NCI-H774 (cell line): Measurements from ENCODE around the gene TCF7L1.

ENCODE experiments used
- DNase-seq: peaks from one replicate; lab custom pipeline; 2025; lab: John Stamatoyannopoulos, UW

TCF7L1 gene

DNA sequence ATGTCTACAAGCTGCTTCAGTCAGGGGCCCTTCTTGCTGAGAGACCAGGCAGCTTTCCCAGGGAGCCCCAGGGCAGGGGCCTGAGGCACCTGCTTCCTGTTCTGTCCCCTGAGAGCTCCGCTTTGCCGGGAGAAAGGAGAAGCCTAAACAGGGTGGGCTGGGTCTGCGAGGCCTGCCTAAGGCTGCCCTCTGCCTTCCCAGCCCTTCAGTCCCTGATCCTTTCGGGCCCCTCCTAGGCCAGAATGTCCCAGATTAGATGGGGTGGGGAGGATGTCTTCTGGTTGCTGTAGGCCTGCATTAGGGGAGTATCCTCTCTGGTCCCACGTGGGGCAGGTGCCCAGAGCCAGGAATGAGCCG is 122.2 kb downstream of the TCF7L1 start:
- no peak for DNase-seq

DNA sequence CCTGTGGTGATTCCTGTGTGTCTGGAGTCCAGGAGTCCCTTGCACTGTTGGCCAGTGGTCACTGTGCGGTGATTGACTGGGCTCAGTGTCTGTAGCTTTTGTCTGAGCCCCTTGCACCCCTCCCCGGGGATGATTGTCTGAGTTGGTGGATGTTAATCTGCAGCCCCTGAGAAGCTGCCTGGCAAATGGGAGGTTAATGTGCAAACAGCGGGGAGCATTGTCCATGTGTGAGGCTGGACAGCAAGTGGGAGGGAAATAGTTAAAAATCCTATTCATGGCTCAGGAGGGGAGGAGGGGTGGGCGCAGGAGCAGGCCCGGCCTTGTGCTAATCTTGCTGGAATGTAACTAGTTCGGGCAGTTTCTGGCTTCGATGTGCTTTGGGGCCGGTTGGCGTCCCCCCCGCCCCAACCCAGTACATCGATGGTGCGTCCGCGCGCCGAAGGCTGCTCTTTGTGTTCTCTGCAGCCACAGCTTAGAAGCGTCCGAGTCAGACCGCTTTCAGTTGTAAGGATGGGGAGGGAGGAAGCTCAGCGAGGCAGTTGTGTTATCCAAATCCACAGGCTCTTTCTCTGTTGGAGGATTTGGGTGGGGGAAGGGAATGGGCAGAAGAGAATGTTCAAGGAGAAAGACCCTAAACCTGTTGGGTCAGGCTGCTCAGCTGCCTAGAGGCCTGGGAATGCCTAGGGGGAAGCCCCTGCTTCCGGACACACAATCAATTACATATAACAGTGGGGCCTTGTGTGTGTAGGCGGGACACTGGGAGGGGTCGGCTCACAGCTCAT is 122.8 kb downstream of the TCF7L1 start:
- DNase-seq: no peak

- no peak for DNase-seq
Observed at GRCh38 chr2:85257359-85257969, 124.3 kb downstream of the TCF7L1 start.

DNA sequence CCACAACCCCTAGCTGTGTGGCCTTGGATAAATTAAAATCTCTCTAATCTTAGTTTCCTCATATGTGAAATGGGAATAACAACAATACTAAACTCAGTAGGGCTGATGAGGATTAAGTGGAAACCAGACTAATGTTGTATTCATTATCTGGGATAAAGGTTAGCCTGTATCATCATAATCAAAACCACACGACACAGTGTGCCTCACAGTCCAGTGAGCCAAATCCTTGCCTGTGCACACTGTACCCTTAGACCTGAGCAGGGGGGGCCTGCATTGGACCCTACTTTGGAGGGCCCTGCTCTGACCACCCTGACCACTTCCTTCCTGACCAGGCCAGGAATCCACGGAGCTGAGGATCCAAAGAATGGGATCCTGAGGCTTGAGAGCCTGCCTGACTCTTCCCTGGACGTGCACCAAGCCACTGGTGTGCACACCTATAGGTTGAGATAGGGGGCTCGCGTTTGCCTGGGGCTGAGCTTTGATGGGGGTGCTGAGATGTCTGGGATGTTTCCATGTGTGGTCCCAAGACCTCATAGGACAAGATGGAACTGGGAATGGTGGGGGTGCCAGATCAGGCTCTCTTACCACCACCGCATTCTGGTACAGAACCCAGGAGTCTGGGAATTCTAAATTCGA is 124.9 kb downstream of the TCF7L1 start:
- no peak for DNase-seq

GRCh38 chr2:85259101-85259590 is 126.0 kb downstream of the TCF7L1 start:
- no peak for DNase-seq

- no peak for DNase-seq
Observed at GRCh38 chr2:85259879-85260278, 126.7 kb downstream of the TCF7L1 start.

- DNase-seq: no peak
Observed at GRCh38 chr2:85263591-85263990, 130.4 kb downstream of the TCF7L1 start.

- no peak for DNase-seq
Observed at GRCh38 chr2:85264471-85264870, 131.3 kb downstream of the TCF7L1 start.

GRCh38 chr2:85265304-85265703 is 132.1 kb downstream of the TCF7L1 start:
- no peak for DNase-seq

DNA sequence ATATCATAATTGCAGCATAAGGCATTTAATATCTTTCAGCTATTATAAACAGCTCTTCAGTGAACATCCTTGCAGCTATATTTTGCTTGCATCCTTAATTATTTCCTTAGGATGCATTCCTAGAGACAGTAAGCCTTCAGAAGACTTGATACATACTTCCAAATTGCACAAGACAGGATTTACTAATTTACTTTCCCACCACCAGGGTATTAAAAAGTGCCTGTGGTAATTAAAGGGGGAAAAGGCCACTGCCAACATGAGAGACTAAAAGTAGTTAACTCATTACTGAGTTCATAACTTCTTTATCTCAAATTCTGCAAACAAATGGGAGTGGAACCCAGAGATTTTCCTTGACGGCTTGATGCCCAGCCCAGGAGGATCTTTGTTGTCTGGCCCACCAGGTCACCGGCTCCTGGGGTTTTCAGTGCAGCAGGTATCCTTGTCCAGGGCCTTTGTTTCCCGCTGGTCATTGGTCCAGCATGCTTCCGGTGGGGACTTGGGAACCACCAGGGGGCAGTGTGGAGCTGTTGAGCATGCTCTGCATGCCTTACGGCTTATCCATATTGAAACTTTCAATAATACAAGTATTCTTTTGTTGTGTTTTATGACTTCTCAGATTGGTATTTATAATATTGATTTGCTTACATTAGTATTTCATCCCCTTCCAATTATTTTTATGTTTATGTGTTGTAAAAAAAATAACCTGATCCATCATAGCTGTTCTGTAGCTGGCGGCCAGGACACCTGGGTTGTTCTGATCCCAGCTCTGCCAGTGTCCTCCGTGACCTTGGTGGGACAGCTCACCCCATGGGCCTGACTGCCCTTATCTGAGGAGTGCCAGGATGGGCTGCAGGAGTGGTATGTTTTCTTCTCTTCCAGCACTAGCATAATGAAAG is 133.2 kb downstream of the TCF7L1 start:
- DNase-seq: no peak

- no peak for DNase-seq
Observed at GRCh38 chr2:85269959-85270358, 136.8 kb downstream of the TCF7L1 start.

GRCh38 chr2:85272357-85272756 is 139.2 kb downstream of the TCF7L1 start:
- no peak for DNase-seq

DNA sequence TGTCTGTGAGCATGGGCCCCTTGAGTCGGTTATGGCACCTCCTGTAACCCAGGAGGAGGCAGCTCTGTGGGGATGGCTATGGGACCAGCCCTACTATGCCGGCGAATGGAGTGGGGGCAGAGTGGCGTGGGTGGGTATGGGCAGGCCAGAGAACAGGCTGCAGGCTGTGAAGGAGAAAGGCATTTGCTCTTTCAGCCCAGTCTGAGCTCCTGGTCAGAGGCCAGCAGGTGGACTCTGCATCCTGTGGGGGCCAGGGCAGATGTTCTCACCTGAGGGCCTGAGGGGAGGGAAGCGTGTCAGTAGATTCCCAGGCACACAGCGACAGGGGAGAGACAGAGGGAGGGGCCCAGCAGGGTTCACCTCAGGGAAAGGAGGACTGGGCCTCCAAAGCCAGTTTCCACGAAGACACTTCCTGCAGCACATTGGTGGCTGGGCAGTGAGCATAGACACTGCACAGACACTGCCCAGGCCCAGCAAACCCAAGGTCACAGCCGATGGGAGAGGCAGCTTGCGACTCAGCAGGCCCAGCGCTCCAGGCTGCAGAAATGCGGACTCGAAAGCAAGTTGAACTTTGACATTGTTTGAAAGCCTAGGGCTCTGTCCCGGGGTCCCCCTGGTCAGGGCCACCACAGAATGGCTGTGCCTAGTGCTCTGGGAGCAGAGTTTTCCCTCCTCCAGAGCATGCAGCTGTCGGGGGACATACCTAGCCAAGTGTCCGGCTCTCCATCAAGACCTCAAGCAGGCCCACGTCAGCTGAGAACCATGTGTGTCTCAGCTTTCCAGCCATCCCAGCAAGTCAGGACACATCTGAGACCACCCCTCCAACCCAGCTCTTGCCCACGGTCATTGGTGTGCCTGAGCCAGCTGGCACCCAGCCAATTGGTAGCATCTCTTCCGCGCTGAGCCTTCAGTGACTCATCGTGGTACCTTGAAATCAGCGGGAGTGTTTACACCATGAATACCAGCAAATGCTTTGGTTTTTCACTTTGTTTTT is 140.8 kb downstream of the TCF7L1 start:
- no peak for DNase-seq

DNA sequence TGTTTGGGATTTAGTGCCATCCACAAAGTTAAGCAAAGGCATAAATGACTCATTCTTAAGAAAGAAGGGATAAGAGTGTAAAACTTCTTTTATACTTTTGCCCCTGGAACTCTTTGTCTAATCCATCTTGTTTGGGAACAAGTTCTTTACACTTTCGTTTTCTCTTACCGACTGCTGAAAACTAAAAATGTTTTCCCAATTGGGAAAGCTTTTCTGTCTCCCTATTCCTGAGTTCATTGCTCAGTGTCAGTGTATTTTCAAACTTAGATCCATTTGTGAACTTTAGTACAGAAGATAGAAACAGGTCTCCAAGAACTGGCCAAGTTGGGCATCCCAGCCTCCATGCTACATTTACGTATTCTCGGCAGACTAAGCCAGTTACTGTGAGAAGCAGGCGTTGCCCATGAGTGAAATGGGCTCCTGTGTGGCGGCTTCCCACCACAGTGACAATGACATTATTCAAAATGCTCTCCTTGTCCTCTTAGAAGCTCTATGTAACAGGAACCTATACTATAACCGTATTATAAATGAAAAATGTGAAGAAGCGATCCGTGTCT is 142.9 kb downstream of the TCF7L1 start:
- no peak for DNase-seq

GRCh38 chr2:85276571-85277118 is 143.5 kb downstream of the TCF7L1 start:
- no peak for DNase-seq

DNA sequence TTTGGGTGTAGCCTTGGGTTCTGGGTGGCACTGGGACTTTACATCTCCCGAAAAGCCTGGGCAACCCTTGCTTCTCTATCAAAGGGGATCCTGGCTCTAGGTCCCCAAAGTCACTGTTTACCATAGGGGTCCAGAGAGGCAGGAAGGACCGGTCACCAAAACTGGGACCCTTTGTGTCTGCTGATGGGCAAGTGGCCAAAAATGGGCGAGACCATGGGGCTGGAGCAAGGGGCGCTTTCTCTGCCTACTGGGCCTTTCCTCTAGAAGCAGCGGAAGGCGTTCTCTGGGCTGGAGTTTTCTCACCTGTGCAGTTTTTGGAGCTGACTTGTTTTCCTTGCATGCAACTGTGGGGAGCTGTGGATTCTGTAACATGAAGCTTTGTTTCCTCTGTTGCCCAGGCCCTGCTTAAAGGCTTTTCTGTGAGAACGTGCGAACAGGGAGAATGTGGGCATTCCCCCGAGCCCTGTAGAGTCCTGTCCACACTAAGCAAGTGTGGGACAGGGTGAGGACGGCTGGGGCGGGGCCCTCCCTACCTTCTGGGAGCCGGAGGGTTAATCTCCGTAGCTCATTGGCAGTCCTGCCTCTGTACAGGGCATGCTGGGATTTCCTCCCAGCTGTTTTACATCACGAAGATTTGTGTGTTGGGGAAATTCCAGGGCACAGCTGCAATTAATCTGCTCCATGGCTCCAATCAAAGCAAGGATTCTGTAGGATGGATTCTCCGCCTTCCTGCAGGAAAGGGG is 144.4 kb downstream of the TCF7L1 start:
- DNase-seq: no peak

- DNase-seq: no peak
Observed at GRCh38 chr2:85278361-85278760, 145.2 kb downstream of the TCF7L1 start.

- DNase-seq: no peak
Observed at GRCh38 chr2:85281553-85281952, 148.4 kb downstream of the TCF7L1 start.

DNA sequence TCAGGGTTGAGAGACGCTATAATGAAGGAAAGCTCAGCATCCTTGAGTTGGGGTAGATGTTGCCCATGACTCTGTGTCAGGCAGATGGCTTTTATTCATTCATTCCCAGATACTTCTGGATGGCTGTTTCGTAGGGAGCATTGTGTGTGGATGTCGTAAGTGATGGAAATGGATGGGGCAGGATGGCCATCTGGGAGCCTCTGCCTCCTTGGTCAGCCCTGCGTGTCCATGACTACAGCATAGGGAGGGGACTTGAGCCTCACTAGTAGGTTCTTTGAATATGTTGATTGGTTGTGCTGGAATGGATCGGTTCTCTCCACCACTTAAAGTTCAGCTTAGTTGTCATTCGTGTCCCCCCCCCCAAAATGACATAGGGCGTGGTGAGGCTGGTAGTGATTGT is 149.7 kb downstream of the TCF7L1 start:
- no peak for DNase-seq

DNA sequence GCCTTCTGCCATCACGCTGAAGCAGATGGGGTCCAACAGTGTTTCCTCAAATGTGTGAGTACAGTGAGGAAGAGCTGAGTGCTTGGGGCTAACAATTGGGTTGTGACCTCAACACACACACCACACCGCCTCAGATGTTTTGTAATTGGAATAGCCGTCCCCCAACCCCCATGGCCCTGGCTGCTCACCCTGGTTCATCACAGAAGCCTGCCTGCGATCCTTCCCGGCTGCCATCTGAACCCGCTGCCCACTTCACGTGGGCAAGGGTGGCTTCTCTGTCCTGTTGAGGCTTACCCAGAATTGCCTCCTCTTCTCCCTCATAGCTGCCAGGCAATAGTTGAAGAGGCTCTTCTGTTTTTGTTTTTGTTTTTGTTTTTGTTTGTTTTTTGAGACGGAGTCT is 150.4 kb downstream of the TCF7L1 start:
- DNase-seq: no peak
